OCI-LY7 (cell line): ENCODE measurements around the gene F2RL3. TPM values are rescaled to one million over a fixed set of nuclear protein-coding genes. Genes with fewer than 3 reads are reported as not detected.

Experiments used
- BruUV-seq: library from RNA; stranded (reverse); fragments of 400-500 nt; replicated peaks from 2 replicates; lab custom pipeline; 2021; lab: Mats Ljungman, UMichigan
- CTCF ChIA-PET: fragments of 300-600 bp; sonication (Branson Sonifier 250); formaldehyde crosslinking; loops from one replicate; lab custom pipeline; 2022; ENCODE audit warnings: antibody characterized with exemption; ENCODE audit not compliant: unreplicated experiment; lab: Charles Lee
- POLR2A ChIA-PET: fragments of 300-600 bp; sonication (Branson Sonifier 250); formaldehyde crosslinking; loops from one replicate; lab custom pipeline; 2022; ENCODE audit warnings: antibody characterized with exemption; lab: Charles Lee
- DNase-seq: peaks from one replicate; pipeline ENCODE4 v3.0.0-alpha.2; 2015; ENCODE audit warnings: low spot score
- H2AFZ ChIP-seq: fragments of 200-600 bp; sonication (generic), shearing (Covaris generic); 2 replicates; pipeline ENCODE4 v1.6.1; 2014; ENCODE audit warnings: mild to moderate bottlenecking, antibody characterized with exemption, low read length, moderate library complexity
- H3K27ac ChIP-seq: fragments of 200-600 bp; sonication (generic); 2 replicates; pipeline ENCODE4 v1.5.1; 2014; ENCODE audit warnings: mixed run types, low read depth, mild to moderate bottlenecking, moderate library complexity, low read length, inconsistent platforms; ENCODE audit not compliant: poor library complexity, severe bottlenecking
- H3K36me3 ChIP-seq: fragments of 200-600 bp; sonication (generic); 2 replicates; pipeline ENCODE4 v1.6.1; 2014; ENCODE audit warnings: mild to moderate bottlenecking, antibody characterized with exemption, low read length, moderate library complexity, mixed read lengths; ENCODE audit not compliant: insufficient read depth
- H3K4me1 ChIP-seq: fragments of 200-600 bp; sonication (generic); 2 replicates; pipeline ENCODE4 v1.5.1; 2014; ENCODE audit warnings: mild to moderate bottlenecking, low read length; ENCODE audit not compliant: insufficient read depth, poor library complexity, severe bottlenecking
- H3K4me2 ChIP-seq: fragments of 200-600 bp; sonication (generic); 2 replicates; pipeline ENCODE4 v1.6.1; 2014; ENCODE audit warnings: mild to moderate bottlenecking, low read length
- H3K4me3 ChIP-seq: fragments of 200-600 bp; sonication (generic); 2 replicates; pipeline ENCODE4 v1.5.1; 2014; ENCODE audit warnings: mild to moderate bottlenecking, low read depth, low read length; ENCODE audit not compliant: poor library complexity, severe bottlenecking
- H3K79me2 ChIP-seq: fragments of 200-600 bp; sonication (generic); 2 replicates; pipeline ENCODE4 v1.6.1; 2016; ENCODE audit warnings: low read depth, mild to moderate bottlenecking, low read length, moderate library complexity, mixed read lengths; ENCODE audit not compliant: insufficient read depth
- H3K9me2 ChIP-seq: fragments of 200-600 bp; sonication (generic); 2 replicates; pipeline ENCODE4 v1.6.1; 2016; ENCODE audit warnings: mild to moderate bottlenecking, low read length, mixed read lengths; ENCODE audit not compliant: insufficient read depth
- H3K9me3 ChIP-seq: fragments of 200-600 bp; sonication (generic); 2 replicates; pipeline ENCODE4 v1.6.1; 2014; ENCODE audit warnings: mild to moderate bottlenecking, mixed run types, low read length, mixed read lengths
- H4K20me1 ChIP-seq: fragments of 200-600 bp; sonication (generic); 2 replicates; pipeline ENCODE4 v1.6.1; 2014; ENCODE audit warnings: mild to moderate bottlenecking, antibody characterized with exemption, low read length, moderate library complexity, mixed read lengths; ENCODE audit not compliant: insufficient read depth
- CTCF ChIP-seq: fragments of 200-600 bp; sonication (generic); conservative IDR thresholded peaks from 2 replicates; pipeline ENCODE4 v1.5.1; 2014; ENCODE audit warnings: mild to moderate bottlenecking, antibody characterized with exemption, low read length, moderate library complexity, mixed read lengths
- EZH2phosphoT487 ChIP-seq: fragments of 200-600 bp; sonication (generic); IDR thresholded peaks from 2 replicates; pipeline ENCODE4 v1.6.1; 2018; ENCODE audit warnings: low read depth, borderline replicate concordance, mild to moderate bottlenecking, mixed run types, antibody characterized with exemption, low read length, moderate library complexity, mixed read lengths
- intact Hi-C: fragments of 100-400 bp; cut with micrococcal nuclease; formaldehyde crosslinking; loops from one replicate; pipeline ENCODE4 v1.10.0; 2022; ENCODE audit not compliant: unreplicated experiment
- total RNA-seq, 2 experiments: library from RNA; depleted of rRNA in 1 of 2; stranded (reverse); fragments of >200 nt in 1 of 2; shearing (Covaris generic) in 1 of 2; gene quantifications; 2 replicates each; pipeline ENCODE4 v1.2.3, GENCODE V29; 2014 to 2022

Gene F2RL3
- total RNA-seq, 2 experiments from 2014 or later: 0.10 TPM; not detected in 1

GRCh38 chr19:16846901-16847300 is 41.9 kb upstream of the F2RL3 start:
- H3K36me3 ChIP-seq: peaks cover 90% of the 10 kb centered on the region
- H3K9me3 ChIP-seq: no peaks in the 10 kb centered on the region
- H3K4me3 ChIP-seq: no peak overlapping the region
- DNase-seq: no peak
- no peaks in the 10 kb centered on the region for H3K79me2 ChIP-seq
- H3K4me2 ChIP-seq: no peak overlapping the region
- intact Hi-C loops: no loop called here
- ChIA-PET POLR2A (no interaction called here), CTCF (no interaction called here)
- no peaks in the 10 kb centered on the region for H4K20me1 ChIP-seq
- no peak overlapping the region for H2AFZ ChIP-seq
- no peaks in the 10 kb centered on the region for H3K9me2 ChIP-seq
- no peak for TF ChIP-seq EZH2phosphoT487
- TF ChIP-seq CTCF: no peak
- no peaks in the 10 kb centered on the region for H3K4me1 ChIP-seq
- no peak overlapping the region for H3K27ac ChIP-seq
- BruUV-seq: no TSS peak

GRCh38 chr19:16847430-16847829 is 41.4 kb upstream of the F2RL3 start:
- no peaks in the 10 kb centered on the region for H3K9me2 ChIP-seq
- no peak overlapping the region for H3K4me2 ChIP-seq
- intact Hi-C loops: no loop called here
- BruUV-seq: no TSS peak
- H3K79me2 ChIP-seq: no peaks in the 10 kb centered on the region
- no peaks in the 10 kb centered on the region for H4K20me1 ChIP-seq
- peaks cover 86% of the 10 kb centered on the region for H3K36me3 ChIP-seq
- CTCF ChIA-PET: no interaction called here
- POLR2A ChIA-PET: no interaction called here
- H3K27ac ChIP-seq: no peak overlapping the region
- no peak overlapping the region for H2AFZ ChIP-seq
- H3K9me3 ChIP-seq: no peaks in the 10 kb centered on the region
- H3K4me1 ChIP-seq: no peaks in the 10 kb centered on the region
- DNase-seq: no peak
- TF ChIP-seq CTCF: no peak
- no peak for TF ChIP-seq EZH2phosphoT487
- no peak overlapping the region for H3K4me3 ChIP-seq

- TF ChIP-seq EZH2phosphoT487: no peak
- no peak for TF ChIP-seq CTCF
- Histone ChIP-seq H3K27ac (no peak overlapping the region), H3K36me3 (peaks cover 85% of the 10 kb centered on the region), H3K4me2 (no peak overlapping the region), H4K20me1 (no peaks in the 10 kb centered on the region), H3K9me3 (no peaks in the 10 kb centered on the region), H3K79me2 (no peaks in the 10 kb centered on the region), H2AFZ (no peak overlapping the region), H3K4me1 (no peaks in the 10 kb centered on the region), H3K9me2 (no peaks in the 10 kb centered on the region), H3K4me3 (no peak overlapping the region)
- intact Hi-C loops: no loop called here
- no peak for DNase-seq
- ChIA-PET POLR2A (no interaction called here), CTCF (no interaction called here)
- BruUV-seq: no TSS peak
Observed at GRCh38 chr19:16849168-16849567, 39.6 kb upstream of the F2RL3 start.
